NOMO-1 treated with DMSO at 0.1 percent for 48 hours (cell line): Measurements from ENCODE around the gene ZNRD2.
A peak's percentile ranks its signal among the peaks of the same experiment; 100 is the strongest.
"Not testable (repeated sequence)": the region's sequence is repeated elsewhere in the genome, so short reads cannot be mapped to it uniquely, and the experiment has no call there.

Experiments used
- DNase-seq: peaks from one replicate; lab custom pipeline; 2025; ENCODE audit not compliant: unreplicated experiment; lab: John Stamatoyannopoulos, UW

ZNRD2 gene, protein sequence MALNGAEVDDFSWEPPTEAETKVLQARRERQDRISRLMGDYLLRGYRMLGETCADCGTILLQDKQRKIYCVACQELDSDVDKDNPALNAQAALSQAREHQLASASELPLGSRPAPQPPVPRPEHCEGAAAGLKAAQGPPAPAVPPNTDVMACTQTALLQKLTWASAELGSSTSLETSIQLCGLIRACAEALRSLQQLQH

DNA sequence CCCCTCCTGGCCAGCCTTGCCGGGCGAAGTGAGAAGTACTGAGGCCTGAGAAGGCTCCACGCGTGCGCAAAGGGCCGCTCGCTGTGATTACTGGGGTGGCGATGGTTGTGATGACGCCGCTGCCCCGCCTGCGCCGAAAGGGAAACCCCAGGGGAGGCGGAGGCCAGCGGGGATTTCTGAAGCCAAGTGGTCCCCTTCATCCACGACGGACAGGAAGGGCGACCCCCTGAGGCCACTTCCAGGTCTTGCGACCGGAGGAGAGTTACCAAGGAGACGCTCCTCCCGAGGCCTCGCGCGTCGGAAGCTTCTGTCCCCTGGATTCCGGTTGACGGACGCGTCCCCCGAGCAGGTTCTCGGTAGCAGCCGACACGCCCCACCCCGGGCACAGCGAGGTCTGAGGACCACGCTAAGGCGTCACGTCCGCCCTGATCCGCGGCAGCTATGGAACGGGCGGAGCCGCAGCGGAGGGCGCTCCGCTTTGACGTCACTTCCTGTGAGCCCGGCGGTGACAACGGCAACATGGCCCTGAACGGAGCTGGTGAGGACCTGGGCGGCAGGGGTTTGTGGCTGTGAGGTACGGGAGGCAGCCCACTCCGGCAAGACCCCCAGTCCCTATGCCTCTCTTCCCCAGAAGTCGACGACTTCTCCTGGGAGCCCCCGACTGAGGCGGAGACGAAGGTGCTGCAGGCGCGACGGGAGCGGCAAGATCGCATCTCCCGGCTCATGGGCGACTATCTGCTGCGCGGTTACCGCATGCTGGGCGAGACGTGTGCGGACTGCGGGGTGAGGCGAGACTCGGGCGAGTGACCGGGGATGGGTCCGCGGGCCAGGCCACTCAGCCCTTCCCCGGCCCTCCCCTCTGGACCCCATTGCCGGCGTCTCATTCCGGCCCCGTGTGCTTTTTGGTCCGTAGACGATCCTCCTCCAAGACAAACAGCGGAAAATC lies at the start of gene ZNRD2:
ZNRD2 (plus strand) TSS at position 505 of the 946 bp plus-strand sequence; CDS start at position 520, 15 bp downstream.
- DNase-seq = peak; percentile 97

- not testable (repeated sequence) for DNase-seq
Measured at GRCh38 chr11:65521777-65522521, 48.3 kb upstream of the ZNRD2 start.

- peak; percentile 32 for DNase-seq
Measured at GRCh38 chr11:65522718-65523630, 47.3 kb upstream of the ZNRD2 start.

- not testable (repeated sequence) for DNase-seq
Measured at GRCh38 chr11:65523631-65523968, 46.7 kb upstream of the ZNRD2 start.

GRCh38 chr11:65524014-65524740 lies 46.1 kb upstream of the ZNRD2 start:
- DNase-seq = no peak

DNA sequence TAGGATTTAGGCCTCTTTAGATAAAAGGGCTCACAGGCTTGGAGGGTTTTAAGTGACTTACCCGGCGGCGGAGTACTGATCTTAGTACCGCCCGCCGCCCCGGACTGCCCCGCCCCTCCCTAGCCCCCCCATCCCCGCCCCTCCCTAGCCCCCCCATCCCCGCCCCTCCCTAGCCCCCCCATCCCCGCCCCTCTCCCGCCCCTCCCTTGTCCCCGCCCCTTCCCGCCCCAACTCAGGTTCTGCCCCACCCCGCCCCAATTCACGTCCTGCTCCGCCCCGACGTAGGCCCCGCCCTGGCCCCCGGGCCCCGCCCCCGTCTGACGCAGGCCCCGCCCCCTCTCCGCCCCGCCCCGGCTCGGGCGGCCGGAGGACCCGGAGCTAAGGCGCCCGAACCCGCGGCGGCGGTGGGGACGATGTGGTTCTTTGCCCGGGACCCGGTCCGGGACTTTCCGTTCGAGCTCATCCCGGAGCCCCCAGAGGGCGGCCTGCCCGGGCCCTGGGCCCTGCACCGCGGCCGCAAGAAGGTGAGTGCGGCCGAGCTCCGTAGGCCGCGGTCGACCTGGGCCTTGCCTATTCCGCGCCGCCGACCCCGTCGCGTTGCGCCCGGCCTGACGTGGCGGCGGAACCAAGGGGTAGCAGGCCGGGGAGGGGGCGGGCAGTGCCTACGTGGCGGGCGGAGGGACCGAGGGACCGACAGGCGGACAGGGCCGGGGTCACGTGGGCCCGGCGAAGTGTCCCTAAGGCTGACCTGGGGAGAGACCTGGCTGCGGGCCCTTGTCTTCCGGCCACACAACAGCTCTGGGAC lies 45.3 kb upstream of the ZNRD2 start, which contains the start of gene SCYL1:
SCYL1 (plus strand) TSS at position 343 of the 805 bp plus-strand sequence; CDS start at position 414, 71 bp downstream.
- peak; percentile 63 for DNase-seq

DNA sequence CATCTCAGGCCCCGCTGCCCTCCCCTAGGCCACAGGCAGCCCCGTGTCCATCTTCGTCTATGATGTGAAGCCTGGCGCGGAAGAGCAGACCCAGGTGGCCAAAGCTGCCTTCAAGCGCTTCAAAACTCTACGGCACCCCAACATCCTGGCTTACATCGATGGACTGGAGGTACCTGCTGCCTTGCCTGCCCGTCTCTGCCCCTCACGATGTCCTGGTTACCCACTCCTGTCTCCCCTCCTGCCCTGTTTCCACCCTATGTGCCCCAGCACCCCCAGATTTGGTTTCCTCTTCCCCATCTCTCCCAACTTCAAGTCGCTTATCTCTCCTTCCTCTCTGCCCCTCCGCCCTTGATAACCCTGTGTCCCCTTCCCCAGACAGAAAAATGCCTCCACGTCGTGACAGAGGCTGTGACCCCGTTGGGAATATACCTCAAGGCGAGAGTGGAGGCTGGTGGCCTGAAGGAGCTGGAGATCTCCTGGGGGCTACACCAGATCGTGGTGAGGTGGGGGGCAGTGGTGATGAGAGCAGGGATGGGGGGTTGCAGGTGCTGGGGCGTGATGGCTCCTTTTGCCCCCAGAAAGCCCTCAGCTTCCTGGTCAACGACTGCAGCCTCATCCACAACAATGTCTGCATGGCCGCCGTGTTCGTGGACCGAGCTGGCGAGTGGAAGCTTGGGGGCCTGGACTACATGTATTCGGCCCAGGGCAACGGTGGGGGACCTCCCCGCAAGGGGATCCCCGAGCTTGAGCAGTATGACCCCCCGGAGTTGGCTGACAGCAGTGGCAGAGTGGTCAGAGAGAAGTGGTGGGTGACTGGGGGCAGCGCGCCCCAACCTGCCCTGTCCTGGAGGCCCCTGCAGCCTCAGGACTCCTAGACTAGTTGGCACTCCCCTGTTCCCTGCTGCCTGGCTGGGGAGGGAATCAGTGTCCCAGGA lies 44.5 kb upstream of the ZNRD2 start:
- DNase-seq = no peak

- DNase-seq = no peak
Measured at GRCh38 chr11:65526744-65527143, 43.5 kb upstream of the ZNRD2 start.

DNA sequence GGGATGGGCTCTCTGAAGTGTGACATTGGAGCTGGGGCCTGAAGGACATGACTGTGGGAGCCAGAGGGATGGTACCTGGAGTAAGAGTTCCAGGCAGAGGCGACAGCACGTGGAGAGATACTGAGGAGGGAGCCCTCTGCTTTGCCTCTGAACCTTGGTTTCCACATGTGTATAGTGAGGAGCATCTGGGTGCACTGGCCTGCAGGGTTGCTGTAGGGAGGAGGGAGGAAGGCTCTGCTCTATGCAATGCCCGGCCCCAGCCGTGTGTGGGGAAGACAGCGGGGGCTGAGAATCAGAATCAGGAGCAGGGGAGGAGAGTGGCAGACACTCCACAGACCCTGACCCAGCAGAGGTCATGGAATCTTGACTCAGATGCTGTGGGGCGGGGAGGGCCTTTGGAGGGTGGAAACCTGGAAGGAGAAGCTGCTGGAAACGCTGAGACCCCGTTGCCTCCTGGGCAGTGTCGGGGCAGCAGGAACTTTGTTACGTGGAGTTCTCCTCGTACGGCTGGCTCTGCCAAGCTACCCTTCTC lies 41.4 kb upstream of the ZNRD2 start:
- no peak for DNase-seq

DNA sequence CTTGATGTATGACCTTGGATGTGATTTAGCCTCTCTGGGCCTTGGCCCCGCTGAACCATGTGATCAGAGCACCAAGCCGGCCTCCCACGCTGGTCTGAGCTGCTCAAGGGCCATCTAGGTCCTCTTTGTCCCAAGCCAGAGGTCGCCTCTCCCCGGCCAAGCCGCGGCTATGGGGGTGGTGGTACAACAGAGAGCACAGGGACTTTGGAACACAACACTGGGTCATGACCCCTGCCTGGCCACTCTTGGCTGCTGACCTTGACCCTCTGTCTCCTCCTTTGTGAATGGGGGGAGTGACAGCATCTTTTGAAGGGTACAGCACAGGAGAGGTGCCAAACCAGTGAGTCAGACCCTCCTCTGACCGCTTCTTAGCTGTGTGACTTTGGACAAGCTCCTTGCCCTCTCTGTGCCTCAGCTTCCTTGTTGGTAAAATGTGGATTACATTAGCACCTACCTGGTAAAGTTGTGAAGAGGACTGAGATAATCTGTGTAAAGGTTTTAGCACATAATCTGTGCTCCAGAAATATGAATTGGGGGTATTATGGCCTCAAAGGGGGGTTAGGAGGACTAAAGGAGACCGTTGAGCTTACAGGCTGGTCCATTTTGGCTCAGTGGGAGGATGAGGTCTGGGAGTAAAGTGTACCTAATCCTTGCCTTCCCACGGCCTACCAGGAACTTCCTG lies 40.7 kb upstream of the ZNRD2 start:
- no peak for DNase-seq

DNA sequence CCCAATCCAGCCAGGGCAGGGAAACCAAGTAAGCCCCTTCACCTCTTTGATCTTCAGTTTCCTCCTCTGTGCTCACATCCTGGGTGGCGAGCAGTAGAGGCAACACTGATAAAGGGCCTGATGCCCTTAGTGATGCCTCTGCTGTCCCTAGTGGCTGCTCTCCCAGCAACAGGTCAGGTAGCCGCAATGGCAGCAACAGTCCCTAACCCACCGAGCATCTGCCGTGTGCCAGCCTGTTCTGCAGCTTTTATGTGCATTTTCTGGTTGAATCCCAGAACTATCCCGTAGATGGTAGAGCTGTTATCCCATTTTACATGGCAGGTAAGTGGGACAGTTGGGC lies 40.1 kb upstream of the ZNRD2 start:
- DNase-seq = no peak

GRCh38 chr11:65532388-65533064 lies 37.8 kb upstream of the ZNRD2 start:
- DNase-seq = no peak

DNA sequence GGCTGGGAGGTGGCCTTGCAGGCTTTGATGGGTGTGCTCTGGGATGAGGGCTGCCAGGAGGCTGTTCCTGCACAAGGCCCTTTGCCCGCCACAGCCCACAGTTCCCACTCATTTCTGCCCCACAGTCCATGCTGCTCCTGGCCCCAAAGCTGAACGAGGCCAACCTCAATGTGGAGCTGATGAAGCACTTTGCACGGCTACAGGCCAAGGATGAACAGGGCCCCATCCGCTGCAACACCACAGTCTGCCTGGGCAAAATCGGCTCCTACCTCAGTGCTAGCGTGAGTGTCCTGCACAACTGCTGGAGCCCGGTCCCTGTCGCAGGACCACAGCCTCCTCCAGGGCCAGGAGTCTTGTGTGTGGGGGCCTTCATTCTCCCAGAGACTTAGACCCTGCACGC lies 35.2 kb upstream of the ZNRD2 start:
- no peak for DNase-seq

DNA sequence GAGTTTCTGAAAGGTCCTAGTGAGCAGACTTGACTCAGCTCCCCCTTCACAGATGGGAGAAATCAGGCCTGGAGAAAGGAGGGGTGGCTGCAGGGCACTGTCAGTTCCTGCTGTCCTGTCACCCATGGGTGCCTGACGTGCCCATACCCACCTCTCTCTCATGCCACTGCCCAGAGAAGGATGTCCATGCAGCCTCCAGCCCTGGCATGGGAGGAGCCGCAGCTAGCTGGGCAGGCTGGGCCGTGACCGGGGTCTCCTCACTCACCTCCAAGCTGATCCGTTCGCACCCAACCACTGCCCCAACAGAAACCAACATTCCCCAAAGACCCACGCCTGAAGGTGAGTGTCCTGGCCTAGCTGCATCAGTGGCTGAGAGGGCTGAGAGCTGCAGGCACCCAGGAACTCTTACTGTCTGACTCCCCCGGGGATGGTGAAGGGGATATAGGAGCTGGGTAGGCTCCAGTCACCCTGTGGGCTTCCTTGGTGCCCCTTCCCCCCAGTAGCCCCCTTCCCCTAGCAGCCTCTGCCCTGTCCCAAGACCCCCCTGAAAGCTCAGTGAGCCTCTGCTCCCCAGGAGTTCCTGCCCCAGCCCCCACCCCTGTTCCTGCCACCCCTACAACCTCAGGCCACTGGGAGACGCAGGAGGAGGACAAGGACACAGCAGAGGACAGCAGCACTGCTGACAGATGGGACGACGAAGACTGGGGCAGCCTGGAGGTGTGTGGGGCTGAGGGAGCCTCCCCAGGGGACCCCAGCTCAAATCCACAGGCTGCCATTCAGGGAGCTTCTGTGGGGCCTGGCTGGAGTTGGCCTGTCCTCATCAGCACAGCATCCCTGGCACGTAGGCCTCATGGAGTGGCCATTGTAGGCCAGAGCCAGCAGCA lies 33.6 kb upstream of the ZNRD2 start:
- DNase-seq = no peak

GRCh38 chr11:65537296-65537597 lies 33.0 kb upstream of the ZNRD2 start:
- DNase-seq = no peak
